GM19099 (cell line): ENCODE results near the gene NCBP2L.

Experiments
- POLR2A ChIP-seq: IDR thresholded peaks from 3 replicates; pipeline ENCODE4 v1.6.1; 2011; ENCODE audit warnings: low read depth; ENCODE audit not compliant: insufficient read length; ENCODE audit errors: extremely low read depth

The NCBP2L gene

GRCh38 chrX:107826238-107827029 is 48.9 kb downstream of the NCBP2L start:
- no peak for TF ChIP-seq POLR2A

- no peak for TF ChIP-seq POLR2A
These were observed 49.7 kb downstream of the NCBP2L start for GRCh38 chrX:107827030-107827831.

GRCh38 chrX:107827852-107828251 is 50.3 kb downstream of the NCBP2L start:
- no peak for TF ChIP-seq POLR2A

- TF ChIP-seq POLR2A: no peak
These were observed 52.3 kb downstream of the NCBP2L start for GRCh38 chrX:107829878-107830277.

GRCh38 chrX:107831071-107831730 is 53.7 kb downstream of the NCBP2L start:
- no peak for TF ChIP-seq POLR2A

- no peak for TF ChIP-seq POLR2A
These were observed 57.0 kb downstream of the NCBP2L start for GRCh38 chrX:107834275-107835201.

- TF ChIP-seq POLR2A: no peak
These were observed 59.4 kb downstream of the NCBP2L start for GRCh38 chrX:107836958-107837357.

GRCh38 chrX:107840971-107841370 is 63.4 kb downstream of the NCBP2L start:
- no peak for TF ChIP-seq POLR2A

- TF ChIP-seq POLR2A: no peak
These were observed 65.3 kb downstream of the NCBP2L start for GRCh38 chrX:107842715-107843400.
